Naive thymus-derived CD4-positive, alpha-beta T cell (primary cell): ENCODE results near the gene CACNA1S. TPM values are rescaled to one million over a fixed set of nuclear protein-coding genes. Genes with fewer than 3 reads are reported as not detected.
A peak's percentile ranks its signal among the peaks of the same experiment; 100 is the strongest.

Source experiments
- ATAC-seq: fragments of 150-1000 bp; cut with Tn5 transposase; 2 replicates; pipeline ENCODE4 v1.10.0; 2021; ENCODE audit warnings: mild to moderate bottlenecking, moderate library complexity
- CTCF ChIA-PET: fragments of 350-600 bp; sonication (Branson Sonifier 250); formaldehyde crosslinking; loops from one replicate; lab custom pipeline; 2021; ENCODE audit warnings: antibody characterized with exemption; lab: Charles Lee
- POLR2A ChIA-PET: fragments of 350-600 bp; sonication (Branson Sonifier 250); formaldehyde crosslinking; loops from one replicate; lab custom pipeline; 2021; ENCODE audit warnings: antibody characterized with exemption, inconsistent platforms; lab: Charles Lee
- DNase-seq, 9 donors: peaks; one replicate each; pipeline versions ENCODE4 v3.0.0 to v3.0.0-alpha.2; 2020 to 2022; ENCODE audit warnings: mixed read lengths in 1 of 9
- H3K27ac ChIP-seq: one replicate; pipeline ENCODE4 v1.7.0; 2013; ENCODE audit warnings: mild to moderate bottlenecking, low read depth, low read length, moderate library complexity
- H3K27me3 ChIP-seq, 2 donors: one replicate each; pipeline ENCODE4 v1.7.0; 2013; ENCODE audit warnings: low read length in 2 of 2, mild to moderate bottlenecking in 2 of 2, moderate library complexity in 2 of 2; ENCODE audit not compliant: control insufficient read depth in 2 of 2, insufficient read depth in 2 of 2
- H3K36me3 ChIP-seq, 3 experiments: 1 replicate in 2 of 3; 2 replicates in 1 of 3; pipeline ENCODE4 v1.7.0; 2013; ENCODE audit warnings: low read length in 3 of 3, mild to moderate bottlenecking in 3 of 3, moderate library complexity in 1 of 3; ENCODE audit not compliant: insufficient read depth in 3 of 3, control insufficient read depth in 2 of 3
- H3K4me1 ChIP-seq, 2 donors: one replicate each; pipeline ENCODE4 v1.7.0; 2013; ENCODE audit warnings: low read length in 2 of 2, mild to moderate bottlenecking in 2 of 2, moderate library complexity in 1 of 2; ENCODE audit not compliant: control insufficient read depth in 2 of 2, insufficient read depth in 2 of 2
- H3K4me3 ChIP-seq: 2 replicates; pipeline ENCODE4 v1.7.0; 2013; ENCODE audit warnings: mild to moderate bottlenecking, low read length
- H3K9me3 ChIP-seq, 3 experiments: 1 replicate in 2 of 3; 2 replicates in 1 of 3; pipeline ENCODE4 v1.7.0; 2013; ENCODE audit warnings: low read length in 3 of 3; ENCODE audit not compliant: control insufficient read depth in 2 of 3
- H3K27ac Mint-ChIP-seq, 9 donors: one replicate each; pipeline ENCODE4 v1.8.0; 2020 to 2022; ENCODE audit warnings: mixed read lengths in 9 of 9, mild to moderate bottlenecking in 8 of 9, moderate library complexity in 5 of 9, inconsistent platforms in 2 of 9
- H3K27me3 Mint-ChIP-seq, 5 donors: one replicate each; pipeline ENCODE4 v1.8.0; 2021 to 2022; ENCODE audit warnings: mixed read lengths in 5 of 5, mild to moderate bottlenecking in 1 of 5
- H3K36me3 Mint-ChIP-seq, 5 donors: one replicate each; pipeline ENCODE4 v1.8.0; 2020 to 2022; ENCODE audit warnings: mixed read lengths in 5 of 5, mild to moderate bottlenecking in 3 of 5, inconsistent platforms in 1 of 5
- H3K4me1 Mint-ChIP-seq, 7 donors: one replicate each; pipeline ENCODE4 v1.8.0; 2020 to 2022; ENCODE audit warnings: mixed read lengths in 7 of 7, mild to moderate bottlenecking in 3 of 7, inconsistent platforms in 1 of 7
- H3K4me3 Mint-ChIP-seq, 10 donors: one replicate each; pipeline ENCODE4 v1.8.0; 2020 to 2022; ENCODE audit warnings: mild to moderate bottlenecking in 10 of 10, mixed read lengths in 10 of 10, moderate library complexity in 6 of 10, inconsistent platforms in 2 of 10
- H3K9me3 Mint-ChIP-seq, 11 donors: one replicate each; pipeline ENCODE4 v1.8.0; 2020 to 2022; ENCODE audit warnings: mixed read lengths in 11 of 11, mild to moderate bottlenecking in 4 of 11, inconsistent platforms in 1 of 11, moderate library complexity in 1 of 11
- intact Hi-C, 2 donors: fragments of 100-400 bp; cut with micrococcal nuclease; formaldehyde crosslinking; loops; one replicate each; pipeline ENCODE4 v1.15.1; 2023
- polyA plus RNA-seq, 2 donors: library from polyadenylated mRNA; unstranded; fragments of 300-500 nt; fragmentation: Illumina TruSeq; gene quantifications; one replicate each; pipeline ENCODE4 v1.2.3, GENCODE V29; 2021
- total RNA-seq, 6 experiments: library from RNA in 5 of 6; stranded (reverse) in 5 of 6; gene quantifications; 1 replicate in 5 of 6; 2 replicates in 1 of 6; pipeline ENCODE4 v1.2.3 and lab custom pipeline; 2021 to 2026

The CACNA1S gene
- total and polyA plus RNA-seq, 7 experiments from 2014 or later, result not detected

- H3K27me3 Mint-ChIP-seq, result peaks cover 0 to 6% (median 4%) of the 10 kb centered on the region in 5 donors
- H3K36me3 Mint-ChIP-seq, result no peaks in the 10 kb centered on the region
- H3K4me1 ChIP-seq, result no peaks in the 10 kb centered on the region
- no peak overlapping the region for H3K27ac Mint-ChIP-seq
- intact Hi-C loops, result no loop called here
- H3K4me3 Mint-ChIP-seq, result no peak overlapping the region
- DNase-seq, result no peak
- no peak for ATAC-seq
- ChIA-PET POLR2A (no interaction called here), CTCF (no interaction called here)
- H3K36me3 ChIP-seq, result no peaks in the 10 kb centered on the region
- no peak overlapping the region for H3K4me3 ChIP-seq
- no peaks in the 10 kb centered on the region for H3K27me3 ChIP-seq
- H3K9me3 ChIP-seq, result no peaks in the 10 kb centered on the region
- no peaks in the 10 kb centered on the region for H3K9me3 Mint-ChIP-seq
- peaks cover 0 to 3% (median 0%) of the 10 kb centered on the region in 7 donors for H3K4me1 Mint-ChIP-seq
- no peak overlapping the region for H3K27ac ChIP-seq
These were observed 35.1 kb downstream of the CACNA1S start for GRCh38 chr1:201077116-201077515.

GRCh38 chr1:201076092-201076491, 36.1 kb downstream of the CACNA1S start:
- H3K36me3 Mint-ChIP-seq, result no peaks in the 10 kb centered on the region
- no peaks in the 10 kb centered on the region for H3K9me3 ChIP-seq
- DNase-seq (no peak), ATAC-seq (no peak)
- no peaks in the 10 kb centered on the region for H3K27me3 ChIP-seq
- no peaks in the 10 kb centered on the region for H3K4me1 ChIP-seq
- peaks cover 0 to 9% (median 5%) of the 10 kb centered on the region in 7 donors for H3K4me1 Mint-ChIP-seq
- intact Hi-C loops, result no loop called here
- H3K4me3 Mint-ChIP-seq, result no peak overlapping the region
- peaks cover 0 to 1% (median 0%) of the 10 kb centered on the region in 11 donors for H3K9me3 Mint-ChIP-seq
- H3K27me3 Mint-ChIP-seq, result peaks cover 0 to 7% (median 4%) of the 10 kb centered on the region in 5 donors
- no peak overlapping the region for H3K27ac ChIP-seq
- H3K36me3 ChIP-seq, result no peaks in the 10 kb centered on the region
- no peak overlapping the region for H3K4me3 ChIP-seq
- ChIA-PET POLR2A (no interaction called here), CTCF (interaction anchor here (0.8 kb wide), 1 partner anchor 96 kb away, joined by 3 read pairs; no protein-coding TSS in a partner anchor)
- H3K27ac Mint-ChIP-seq, result no peak overlapping the region

- ChIA-PET POLR2A (no interaction called here), CTCF (no interaction called here)
- H3K4me1 ChIP-seq, result no peaks in the 10 kb centered on the region
- DNase-seq (no peak), ATAC-seq (no peak)
- no peak overlapping the region for H3K4me3 ChIP-seq
- no peaks in the 10 kb centered on the region for H3K36me3 Mint-ChIP-seq
- no peak overlapping the region for H3K27ac ChIP-seq
- no peaks in the 10 kb centered on the region for H3K9me3 ChIP-seq
- H3K4me3 Mint-ChIP-seq, result no peak overlapping the region
- no peaks in the 10 kb centered on the region for H3K27me3 ChIP-seq
- H3K27ac Mint-ChIP-seq, result no peak overlapping the region
- peaks cover 0 to 10% (median 1%) of the 10 kb centered on the region in 5 donors for H3K27me3 Mint-ChIP-seq
- no peaks in the 10 kb centered on the region for H3K36me3 ChIP-seq
- H3K9me3 Mint-ChIP-seq, result peaks cover 0 to 1% (median 0%) of the 10 kb centered on the region in 11 donors
- H3K4me1 Mint-ChIP-seq, result peaks cover 0 to 9% (median 3%) of the 10 kb centered on the region in 7 donors
- intact Hi-C loops, result no loop called here
These were observed 38.2 kb downstream of the CACNA1S start for GRCh38 chr1:201074018-201074417.

GRCh38 chr1:201072922-201073321, 39.3 kb downstream of the CACNA1S start:
- POLR2A ChIA-PET, result no interaction called here

GRCh38 chr1:201072149-201072548, 40.1 kb downstream of the CACNA1S start:
- Mint-ChIP-seq H3K27ac (no peak overlapping the region), H3K36me3 (no peaks in the 10 kb centered on the region), H3K4me3 (no peak overlapping the region), H3K27me3 (peaks cover 0 to 11% (median 0%) of the 10 kb centered on the region in 5 donors), H3K4me1 (peaks cover 0 to 9% (median 3%) of the 10 kb centered on the region in 7 donors), H3K9me3 (peaks cover 0 to 1% (median 0%) of the 10 kb centered on the region in 11 donors)
- intact Hi-C loops, result no loop called here
- H3K4me3 ChIP-seq, result no peak overlapping the region
- DNase-seq (no peak), ATAC-seq (no peak)
- no peaks in the 10 kb centered on the region for H3K27me3 ChIP-seq
- H3K36me3 ChIP-seq, result no peaks in the 10 kb centered on the region
- ChIA-PET CTCF (interaction anchor here (1.1 to 1.4 kb wide), 2 partner anchors 14 to 24 kb away, joined by 3 read pairs; no protein-coding TSS in a partner anchor), POLR2A (no interaction called here)
- H3K27ac ChIP-seq, result no peak overlapping the region
- no peaks in the 10 kb centered on the region for H3K9me3 ChIP-seq
- no peaks in the 10 kb centered on the region for H3K4me1 ChIP-seq

More at GRCh38 chr1:201072922-201073321, 39.3 kb downstream of the CACNA1S start:
- Histone ChIP-seq H3K27ac (no peak overlapping the region), H3K36me3 (no peaks in the 10 kb centered on the region), H3K4me3 (no peak overlapping the region), H3K27me3 (no peaks in the 10 kb centered on the region), H3K9me3 (no peaks in the 10 kb centered on the region), H3K4me1 (no peaks in the 10 kb centered on the region)
- Mint-ChIP-seq H3K9me3 (peaks cover 0 to 1% (median 0%) of the 10 kb centered on the region in 11 donors), H3K36me3 (no peaks in the 10 kb centered on the region), H3K27ac (no peak overlapping the region), H3K4me3 (no peak overlapping the region), H3K27me3 (peaks cover 0 to 11% (median 0%) of the 10 kb centered on the region in 5 donors), H3K4me1 (peaks cover 0 to 9% (median 3%) of the 10 kb centered on the region in 7 donors)
- ATAC-seq, result no peak
- no peak for DNase-seq
- CTCF ChIA-PET, result interaction anchor here (1.4 kb wide), 1 partner anchor 25 kb away, joined by 3 read pairs; no protein-coding TSS in a partner anchor
- intact Hi-C loops, result no loop called here

GRCh38 chr1:201069636-201070035, 42.6 kb downstream of the CACNA1S start:
- ATAC-seq, result no peak
- Histone ChIP-seq H3K9me3 (no peaks in the 10 kb centered on the region), H3K4me3 (no peak overlapping the region), H3K27me3 (no peaks in the 10 kb centered on the region), H3K27ac (no peak overlapping the region), H3K4me1 (no peaks in the 10 kb centered on the region), H3K36me3 (no peaks in the 10 kb centered on the region)
- Mint-ChIP-seq H3K9me3 (peaks cover 0 to 1% (median 0%) of the 10 kb centered on the region in 11 donors), H3K27ac (no peak overlapping the region), H3K4me3 (no peak overlapping the region), H3K4me1 (peaks cover 0 to 9% (median 3%) of the 10 kb centered on the region in 7 donors), H3K27me3 (peaks cover 0 to 11% (median 0%) of the 10 kb centered on the region in 5 donors), H3K36me3 (no peaks in the 10 kb centered on the region)
- ChIA-PET POLR2A (no interaction called here), CTCF (no interaction called here)
- intact Hi-C loops, result no loop called here
- no peak for DNase-seq

- H3K9me3 Mint-ChIP-seq, result peaks cover 0 to 1% (median 0%) of the 10 kb centered on the region in 11 donors
- Histone ChIP-seq H3K4me1 (no peaks in the 10 kb centered on the region), H3K36me3 (no peaks in the 10 kb centered on the region), H3K4me3 (no peak overlapping the region), H3K27me3 (no peaks in the 10 kb centered on the region), H3K27ac (no peak overlapping the region), H3K9me3 (no peaks in the 10 kb centered on the region)
- H3K36me3 Mint-ChIP-seq, result no peaks in the 10 kb centered on the region
- peak overlapping the region in 1 of 9 donors; percentile 42 for H3K27ac Mint-ChIP-seq
- intact Hi-C loops, result no loop called here
- H3K4me3 Mint-ChIP-seq, result no peak overlapping the region
- DNase-seq (no peak), ATAC-seq (no peak)
- POLR2A ChIA-PET, result no interaction called here
- CTCF ChIA-PET, result no interaction called here
- peaks cover 0 to 11% (median 0%) of the 10 kb centered on the region in 5 donors for H3K27me3 Mint-ChIP-seq
- peaks cover 0 to 9% (median 3%) of the 10 kb centered on the region in 7 donors for H3K4me1 Mint-ChIP-seq
These were observed 43.2 kb downstream of the CACNA1S start for GRCh38 chr1:201068976-201069375.
